Lower lobe of right lung (tissue), 2 donors: ENCODE data around the gene RFTN1. TPM values are rescaled to one million over a fixed set of nuclear protein-coding genes. Genes with fewer than 3 reads are reported as not detected.

ENCODE experiments used
- ATAC-seq, 2 donors: fragments of 200-7000 bp; cut with Tn5 transposase; one replicate each; pipeline ENCODE4 v1.9.1; 2020 to 2022; ENCODE audit warnings: mild to moderate bottlenecking in 2 of 2, moderate library complexity in 2 of 2
- DNase-seq: peaks from one replicate; pipeline ENCODE4 v3.0.0-alpha.2; 2020
- H3K27ac ChIP-seq: fragments of 200-600 bp; one replicate; pipeline ENCODE4 v1.8.0; 2022
- H3K27me3 ChIP-seq: fragments of 200-600 bp; one replicate; pipeline ENCODE4 v1.8.0; 2022; ENCODE audit warnings: low read depth
- H3K36me3 ChIP-seq: fragments of 200-600 bp; one replicate; pipeline ENCODE4 v1.8.0; 2022; ENCODE audit warnings: mild to moderate bottlenecking
- H3K4me1 ChIP-seq: fragments of 200-600 bp; one replicate; pipeline ENCODE4 v1.8.0; 2022
- H3K4me3 ChIP-seq: fragments of 200-600 bp; one replicate; pipeline ENCODE4 v1.8.0; 2022; ENCODE audit warnings: mild to moderate bottlenecking
- H3K9me3 ChIP-seq: fragments of 200-600 bp; one replicate; pipeline ENCODE4 v1.8.0; 2022
- CTCF ChIP-seq: fragments of 200-600 bp; IDR thresholded peaks from one replicate; pipeline ENCODE4 v1.8.0; 2022; ENCODE audit warnings: antibody characterized with exemption, mild to moderate bottlenecking
- intact Hi-C: fragments of 100-400 bp; cut with DNase I; formaldehyde crosslinking; loops from one replicate; pipeline ENCODE4 v1.11.0; 2022
- total RNA-seq: library from RNA; stranded (reverse); fragmentation: NEBNext Ultra II Directional; extraction: Animal tissue kit (Norgen Biotek cat#: 25700); gene quantifications from one replicate; pipeline ENCODE4 v1.2.1, GENCODE V29; 2021
- donor health status: DM: no; HTN: yes; CAD: no; lungs with severe emphysema.

RFTN1 gene
- total RNA-seq, 1 donor from 2014 or later = 58.2 TPM

- Histone ChIP-seq H3K27ac (no peak overlapping the region), H3K9me3 (no peaks in the 10 kb centered on the region), H3K36me3 (no peaks in the 10 kb centered on the region), H3K27me3 (no peaks in the 10 kb centered on the region), H3K4me1 (no peaks in the 10 kb centered on the region), H3K4me3 (no peak overlapping the region)
- TF ChIP-seq CTCF = no peak
- no peak for DNase-seq
- ATAC-seq = no peak
- intact Hi-C loops = no loop called here
Measured at GRCh38 chr3:16528106-16528505, 14.6 kb upstream of the RFTN1 start.

GRCh38 chr3:16524196-16524595 is 10.7 kb upstream of the RFTN1 start:
- no peak overlapping the region for H3K4me3 ChIP-seq
- intact Hi-C loops = no loop called here
- no peak for TF ChIP-seq CTCF

GRCh38 chr3:16523778-16524177 is 10.3 kb upstream of the RFTN1 start:
- H3K36me3 ChIP-seq = no peaks in the 10 kb centered on the region
- DNase-seq (no peak), ATAC-seq (no peak)
- intact Hi-C loops = no loop called here
- no peaks in the 10 kb centered on the region for H3K27me3 ChIP-seq
- H3K4me1 ChIP-seq = no peaks in the 10 kb centered on the region
- TF ChIP-seq CTCF = no peak
- no peak overlapping the region for H3K4me3 ChIP-seq
- no peak overlapping the region for H3K27ac ChIP-seq
- H3K9me3 ChIP-seq = no peaks in the 10 kb centered on the region

More at GRCh38 chr3:16524196-16524595, 10.7 kb upstream of the RFTN1 start:
- DNase-seq = no peak
- Histone ChIP-seq H3K4me1 (no peaks in the 10 kb centered on the region), H3K27ac (no peak overlapping the region), H3K27me3 (no peaks in the 10 kb centered on the region), H3K9me3 (no peaks in the 10 kb centered on the region), H3K36me3 (no peaks in the 10 kb centered on the region)
- no peak for ATAC-seq

GRCh38 chr3:16522834-16523233 is 9.3 kb upstream of the RFTN1 start:
- ATAC-seq = peak in 1 of 2 donors; percentile 43

GRCh38 chr3:16520970-16521881 is 7.7 kb upstream of the RFTN1 start:
- Histone ChIP-seq H3K9me3 (no peaks in the 10 kb centered on the region), H3K4me3 (no peak overlapping the region), H3K27ac (no peak overlapping the region), H3K36me3 (no peaks in the 10 kb centered on the region), H3K4me1 (peaks cover 10% of the 10 kb centered on the region), H3K27me3 (no peaks in the 10 kb centered on the region)
- DNase-seq (no peak), ATAC-seq (no peak)
- intact Hi-C loops = no loop called here
- no peak for TF ChIP-seq CTCF

More at GRCh38 chr3:16522834-16523233, 9.3 kb upstream of the RFTN1 start:
- H3K9me3 ChIP-seq = no peaks in the 10 kb centered on the region
- TF ChIP-seq CTCF = no peak
- H3K27ac ChIP-seq = no peak overlapping the region
- no peaks in the 10 kb centered on the region for H3K27me3 ChIP-seq
- intact Hi-C loops = no loop called here
- no peak overlapping the region for H3K4me3 ChIP-seq
- no peaks in the 10 kb centered on the region for H3K4me1 ChIP-seq
- no peak for DNase-seq
- no peaks in the 10 kb centered on the region for H3K36me3 ChIP-seq
